ENCODE results near the gene SREBF2.

DNA sequence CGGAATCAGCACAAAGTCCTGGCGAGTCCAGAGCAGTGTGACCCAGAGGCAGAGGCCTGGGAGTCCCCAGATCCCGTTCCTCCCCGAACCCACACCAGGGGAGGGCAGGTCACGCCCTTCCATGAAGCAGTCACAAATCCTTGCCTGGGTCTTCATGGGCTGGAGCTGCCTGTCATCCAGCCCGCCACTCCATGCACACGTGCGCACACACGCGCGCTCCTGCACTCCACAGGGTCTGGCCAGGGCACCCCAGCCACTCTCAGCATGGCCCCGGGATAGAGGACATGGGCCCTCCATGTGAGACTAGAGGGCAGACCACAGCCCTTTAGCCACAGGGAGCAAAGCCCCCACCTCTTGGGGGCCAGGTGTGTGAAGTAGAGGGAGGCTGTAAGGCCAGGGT lies 99.4 kb downstream of the SREBF2 start:
- TF ChIP-seq, protein P1, sequence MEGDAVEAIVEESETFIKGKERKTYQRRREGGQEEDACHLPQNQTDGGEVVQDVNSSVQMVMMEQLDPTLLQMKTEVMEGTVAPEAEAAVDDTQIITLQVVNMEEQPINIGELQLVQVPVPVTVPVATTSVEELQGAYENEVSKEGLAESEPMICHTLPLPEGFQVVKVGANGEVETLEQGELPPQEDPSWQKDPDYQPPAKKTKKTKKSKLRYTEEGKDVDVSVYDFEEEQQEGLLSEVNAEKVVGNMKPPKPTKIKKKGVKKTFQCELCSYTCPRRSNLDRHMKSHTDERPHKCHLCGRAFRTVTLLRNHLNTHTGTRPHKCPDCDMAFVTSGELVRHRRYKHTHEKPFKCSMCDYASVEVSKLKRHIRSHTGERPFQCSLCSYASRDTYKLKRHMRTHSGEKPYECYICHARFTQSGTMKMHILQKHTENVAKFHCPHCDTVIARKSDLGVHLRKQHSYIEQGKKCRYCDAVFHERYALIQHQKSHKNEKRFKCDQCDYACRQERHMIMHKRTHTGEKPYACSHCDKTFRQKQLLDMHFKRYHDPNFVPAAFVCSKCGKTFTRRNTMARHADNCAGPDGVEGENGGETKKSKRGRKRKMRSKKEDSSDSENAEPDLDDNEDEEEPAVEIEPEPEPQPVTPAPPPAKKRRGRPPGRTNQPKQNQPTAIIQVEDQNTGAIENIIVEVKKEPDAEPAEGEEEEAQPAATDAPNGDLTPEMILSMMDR (conservative IDR thresholded peaks at IDR 0.05 in 1 of 2, IDR thresholded peaks at IDR 0.05 in 1 of 2; ENCODE audit: extremely low read depth in 1 of 2, insufficient read depth in 1 of 2, low read depth in 1 of 2, low read length in 2 of 2) = no peak
- TF ChIP-seq EZH2 (IDR thresholded peaks at IDR 0.05; ENCODE audit: borderline replicate concordance, low read length) = no peak

Data from mammary epithelial cell (primary cell).